GM18526 (cell line): Measurements from ENCODE around the gene PARD3.

Experiments
- POLR2A ChIP-seq: IDR thresholded peaks from 3 replicates; pipeline ENCODE4 v1.6.1; 2011; ENCODE audit not compliant: insufficient read length; ENCODE audit errors: extremely low read depth

Gene PARD3

GRCh38 chr10:34601691-34602090, 213.4 kb downstream of the PARD3 start:
- TF ChIP-seq POLR2A = no peak

- TF ChIP-seq POLR2A = no peak
These were observed 215.9 kb downstream of the PARD3 start for GRCh38 chr10:34599026-34599795.

- TF ChIP-seq POLR2A = no peak
These were observed 218.7 kb downstream of the PARD3 start for GRCh38 chr10:34596351-34596750.

- no peak for TF ChIP-seq POLR2A
These were observed 221.2 kb downstream of the PARD3 start for GRCh38 chr10:34593930-34594329.

- TF ChIP-seq POLR2A = no peak
These were observed 221.7 kb downstream of the PARD3 start for GRCh38 chr10:34593374-34593890.

- TF ChIP-seq POLR2A = no peak
These were observed 224.3 kb downstream of the PARD3 start for GRCh38 chr10:34590793-34591192.

- no peak for TF ChIP-seq POLR2A
These were observed 225.8 kb downstream of the PARD3 start for GRCh38 chr10:34589275-34589674.

GRCh38 chr10:34587680-34588019, 227.4 kb downstream of the PARD3 start:
- TF ChIP-seq POLR2A = no peak

GRCh38 chr10:34587002-34587679, 228.0 kb downstream of the PARD3 start:
- no peak for TF ChIP-seq POLR2A

GRCh38 chr10:34585422-34586112, 229.5 kb downstream of the PARD3 start:
- no peak for TF ChIP-seq POLR2A

GRCh38 chr10:34584164-34584563, 230.9 kb downstream of the PARD3 start:
- TF ChIP-seq POLR2A = no peak

- no peak for TF ChIP-seq POLR2A
These were observed 233.1 kb downstream of the PARD3 start for GRCh38 chr10:34581801-34582532.

- no peak for TF ChIP-seq POLR2A
These were observed 234.5 kb downstream of the PARD3 start for GRCh38 chr10:34580643-34581042.

GRCh38 chr10:34580214-34580613, 234.9 kb downstream of the PARD3 start:
- no peak for TF ChIP-seq POLR2A

- no peak for TF ChIP-seq POLR2A
These were observed 236.6 kb downstream of the PARD3 start for GRCh38 chr10:34578468-34578867.
